Thyroid gland (tissue), 4 donors: Measurements from ENCODE around the gene AGTRAP. TPM values are rescaled to one million over a fixed set of nuclear protein-coding genes. Genes with fewer than 3 reads are reported as not detected.

Experiments
- DNase-seq, 2 donors: peaks; one replicate each; pipeline ENCODE4 v3.0.0-alpha.2; 2019
- H3K27ac ChIP-seq, 3 donors: fragments of 200-600 bp; sonication (generic); 1 replicate in 2 of 3; 2 replicates in 1 of 3; pipeline ENCODE4 v1.5.1; 2016 to 2019; ENCODE audit warnings: mild to moderate bottlenecking in 1 of 3, moderate library complexity in 1 of 3
- H3K27me3 ChIP-seq: fragments of 200-600 bp; sonication (generic); one replicate; pipeline ENCODE4 v1.5.1; 2019
- H3K36me3 ChIP-seq, 2 donors: fragments of 200-600 bp; sonication (generic); one replicate each; pipeline ENCODE4 v1.5.1; 2016 to 2019
- H3K4me1 ChIP-seq, 2 donors: fragments of 200-600 bp; sonication (generic); one replicate each; pipeline ENCODE4 v1.5.1; 2017 to 2019
- H3K4me3 ChIP-seq, 3 donors: fragments of 200-600 bp; sonication (generic); replicated peaks in 1 of 3; 1 replicate in 2 of 3; 2 replicates in 1 of 3; pipeline ENCODE4 v1.5.1; 2016; ENCODE audit warnings: mild to moderate bottlenecking in 1 of 3
- H3K9me3 ChIP-seq: fragments of 200-600 bp; sonication (generic); one replicate; pipeline ENCODE4 v1.5.1; 2017
- CTCF ChIP-seq, 6 experiments: fragments of 200-600 bp in 3 of 6; fragments of 450-650 bp in 3 of 6; sonication (generic) in 3 of 6; IDR thresholded peaks; one replicate each; pipeline ENCODE4 v1.5.1; 2016 to 2019; ENCODE audit warnings: antibody characterized with exemption in 6 of 6, mild to moderate bottlenecking in 2 of 6, inconsistent platforms in 1 of 6, moderate library complexity in 1 of 6
- POLR2A ChIP-seq, 2 donors: fragments of 450-650 bp; IDR thresholded peaks; one replicate each; pipeline ENCODE4 v1.6.1; 2017; ENCODE audit warnings: antibody characterized with exemption in 2 of 2, mild to moderate bottlenecking in 2 of 2, moderate library complexity in 1 of 2
- WGBS, 2 donors: methylation state at CpG; one replicate each; pipeline ENCODE4 v1.1.5; 2017; 5-methylcytosine and 5-hydroxymethylcytosine counted together
- intact Hi-C: fragments of 100-400 bp; cut with DNase I; formaldehyde crosslinking; loops from one replicate; pipeline ENCODE4 v1.15.1; 2023
- total RNA-seq, 4 donors: library from RNA; depleted of rRNA; stranded (reverse); fragments of >200 nt; gene quantifications; one replicate each; pipeline ENCODE4 v1.2.3, GENCODE V29; 2016

The AGTRAP gene
- total RNA-seq, 4 donors from 2014 or later = 35.6 to 72.4 (median 63.6) TPM

- TF ChIP-seq CTCF (IDR thresholded peaks at IDR 0.05) = no peak
- no peak for TF ChIP-seq POLR2A (IDR thresholded peaks at IDR 0.05)
- no peak for DNase-seq
- Histone ChIP-seq H3K27ac (no peak overlapping the region), H3K27me3 (no peaks in the 10 kb centered on the region), H3K4me1 (no peaks in the 10 kb centered on the region), H3K36me3 (no peaks in the 10 kb centered on the region), H3K4me3 (no peak overlapping the region), H3K9me3 (no peaks in the 10 kb centered on the region)
- WGBS, 2 donors = 63 to 80% methylated on average over 7 to 8 of the region's 8 CpGs
- intact Hi-C loops = no loop called here
Observed at GRCh38 chr1:11697188-11697892, 38.6 kb upstream of the AGTRAP start.

DNA sequence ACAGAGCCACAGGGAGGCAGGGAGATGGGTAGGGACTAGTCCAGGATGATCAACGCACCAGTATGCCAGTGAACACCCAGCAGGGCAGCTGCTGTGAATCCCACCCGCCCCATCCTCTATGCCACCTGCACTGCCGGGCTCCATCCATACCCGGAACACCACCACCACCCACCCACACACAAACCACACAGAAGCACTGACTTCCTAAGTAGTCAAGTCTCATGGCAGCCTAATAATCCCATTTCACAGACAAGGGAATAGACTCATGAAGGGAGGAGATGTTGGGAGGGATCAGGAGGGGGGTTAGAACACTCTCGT lies 38.1 kb upstream of the AGTRAP start:
- no peak for DNase-seq
- TF ChIP-seq POLR2A (IDR thresholded peaks at IDR 0.05) (no peak), CTCF (IDR thresholded peaks at IDR 0.05) (no peak)
- H3K36me3 ChIP-seq = no peaks in the 10 kb centered on the region
- H3K4me1 ChIP-seq = no peaks in the 10 kb centered on the region
- intact Hi-C loops = no loop called here
- H3K4me3 ChIP-seq = no peak overlapping the region
- WGBS, 2 donors = 75 to 81% methylated on average over 5 of the region's 5 CpGs
- H3K27me3 ChIP-seq = no peaks in the 10 kb centered on the region
- no peaks in the 10 kb centered on the region for H3K9me3 ChIP-seq
- H3K27ac ChIP-seq = no peak overlapping the region

GRCh38 chr1:11700601-11701467 lies 35.1 kb upstream of the AGTRAP start:
- 48 to 56% methylated on average over 29 to 31 of the region's 34 CpGs for WGBS, 2 donors
- H3K4me1 ChIP-seq = no peaks in the 10 kb centered on the region

GRCh38 chr1:11701551-11701961 lies 34.4 kb upstream of the AGTRAP start:
- Histone ChIP-seq H3K4me3 (no peak overlapping the region), H3K9me3 (no peaks in the 10 kb centered on the region), H3K27me3 (no peaks in the 10 kb centered on the region), H3K27ac (no peak overlapping the region), H3K4me1 (no peaks in the 10 kb centered on the region), H3K36me3 (no peaks in the 10 kb centered on the region)
- intact Hi-C loops = no loop called here
- peak in 1 of 2 donors; percentile 2 for DNase-seq
- WGBS, 2 donors = 16 to 37% methylated on average over 14 to 15 of the region's 15 CpGs
- TF ChIP-seq CTCF (IDR thresholded peaks at IDR 0.05) = no peak
- no peak for TF ChIP-seq POLR2A (IDR thresholded peaks at IDR 0.05)

More at GRCh38 chr1:11700601-11701467, 35.1 kb upstream of the AGTRAP start:
- no peak for TF ChIP-seq CTCF (IDR thresholded peaks at IDR 0.05)
- no peak for TF ChIP-seq POLR2A (IDR thresholded peaks at IDR 0.05)
- H3K36me3 ChIP-seq = no peaks in the 10 kb centered on the region
- H3K27ac ChIP-seq = no peak overlapping the region
- no peaks in the 10 kb centered on the region for H3K9me3 ChIP-seq
- H3K4me3 ChIP-seq = no peak overlapping the region
- H3K27me3 ChIP-seq = no peaks in the 10 kb centered on the region
- DNase-seq = no peak
- intact Hi-C loops = no loop called here
